Karpas-422 (cell line): ENCODE measurements around the gene STOML1. TPM values are rescaled to one million over a fixed set of nuclear protein-coding genes. Genes with fewer than 3 reads are reported as not detected.

Experiments used
- DNase-seq: peaks from one replicate; pipeline ENCODE4 v3.0.0-alpha.2; 2015
- H2AFZ ChIP-seq: fragments of 200-600 bp; sonication (generic); 2 replicates; pipeline ENCODE4 v1.6.1; 2014; ENCODE audit warnings: antibody characterized with exemption, low read length, mixed read lengths
- H3K27ac ChIP-seq: fragments of 200-600 bp; sonication (generic); 2 replicates; pipeline ENCODE4 v1.5.1; 2014; ENCODE audit warnings: mild to moderate bottlenecking, low read length, moderate library complexity
- H3K27me3 ChIP-seq: fragments of 200-600 bp; sonication (generic); 2 replicates; pipeline ENCODE4 v1.6.1; 2014; ENCODE audit warnings: low read length, mixed read lengths
- H3K36me3 ChIP-seq: fragments of 200-600 bp; sonication (generic); 2 replicates; pipeline ENCODE4 v1.6.1; 2014; ENCODE audit warnings: low read length, mixed read lengths; ENCODE audit not compliant: insufficient read depth
- H3K4me1 ChIP-seq: fragments of 200-600 bp; sonication (generic); 2 replicates; pipeline ENCODE4 v1.6.1; 2014; ENCODE audit warnings: mild to moderate bottlenecking, low read length, mixed read lengths
- H3K4me2 ChIP-seq: fragments of 200-600 bp; sonication (generic); 2 replicates; pipeline ENCODE4 v1.6.1; 2014; ENCODE audit warnings: low read length, low read depth, mild to moderate bottlenecking; ENCODE audit not compliant: poor library complexity, severe bottlenecking
- H3K4me3 ChIP-seq: fragments of 200-600 bp; sonication (generic); 2 replicates; pipeline ENCODE4 v1.5.1; 2014; ENCODE audit warnings: mild to moderate bottlenecking, antibody characterized with exemption, low read length, mixed read lengths
- H3K79me2 ChIP-seq: fragments of 200-600 bp; sonication (generic); 2 replicates; pipeline ENCODE4 v1.6.1; 2014; ENCODE audit warnings: mild to moderate bottlenecking, low read length, mixed read lengths
- H3K9ac ChIP-seq: fragments of 200-600 bp; sonication (generic); 2 replicates; pipeline ENCODE4 v1.6.0; 2014; ENCODE audit warnings: low read length
- H3K9me2 ChIP-seq: fragments of 200-600 bp; sonication (generic), shearing (Covaris generic); replicated peaks from 2 replicates; pipeline ENCODE4 v1.6.0; 2014; ENCODE audit warnings: mild to moderate bottlenecking, low read length, moderate library complexity; ENCODE audit not compliant: insufficient read depth
- H3K9me3 ChIP-seq: fragments of 300-700, 200-600 bp; sonication (generic); 2 replicates; pipeline ENCODE4 v1.6.1; 2014; ENCODE audit warnings: low read length, mixed read lengths
- H4K20me1 ChIP-seq: fragments of 200-600 bp; sonication (generic); 2 replicates; pipeline ENCODE4 v1.6.1; 2014; ENCODE audit warnings: mild to moderate bottlenecking, antibody characterized with exemption, low read length, low read depth; ENCODE audit not compliant: insufficient read depth
- total RNA-seq: library from RNA; depleted of rRNA; stranded (reverse); fragments of >200 nt; shearing (Covaris generic); gene quantifications from 2 replicates; pipeline ENCODE4 v1.2.3, GENCODE V29; 2014; ENCODE audit warnings: low replicate concordance

The STOML1 gene
- total RNA-seq, 1 experiment from 2014 or later, result 2.3 TPM

GRCh38 chr15:73946795-73947370 is 45.2 kb downstream of the STOML1 start:
- H3K4me1 ChIP-seq, result no peaks in the 10 kb centered on the region; the same call in 1 of the 2 replicates
- no peaks in the 10 kb centered on the region for H3K27me3 ChIP-seq
- DNase-seq, result no peak
- no peak overlapping the region for H3K9ac ChIP-seq
- no peaks in the 10 kb centered on the region for H3K9me2 ChIP-seq
- H3K4me3 ChIP-seq, result no peak overlapping the region
- H4K20me1 ChIP-seq, result no peaks in the 10 kb centered on the region
- no peak overlapping the region for H3K27ac ChIP-seq
- H2AFZ ChIP-seq, result no peak overlapping the region
- no peak overlapping the region for H3K4me2 ChIP-seq
- no peaks in the 10 kb centered on the region for H3K36me3 ChIP-seq
- H3K9me3 ChIP-seq, result no peaks in the 10 kb centered on the region
- no peaks in the 10 kb centered on the region for H3K79me2 ChIP-seq

DNA sequence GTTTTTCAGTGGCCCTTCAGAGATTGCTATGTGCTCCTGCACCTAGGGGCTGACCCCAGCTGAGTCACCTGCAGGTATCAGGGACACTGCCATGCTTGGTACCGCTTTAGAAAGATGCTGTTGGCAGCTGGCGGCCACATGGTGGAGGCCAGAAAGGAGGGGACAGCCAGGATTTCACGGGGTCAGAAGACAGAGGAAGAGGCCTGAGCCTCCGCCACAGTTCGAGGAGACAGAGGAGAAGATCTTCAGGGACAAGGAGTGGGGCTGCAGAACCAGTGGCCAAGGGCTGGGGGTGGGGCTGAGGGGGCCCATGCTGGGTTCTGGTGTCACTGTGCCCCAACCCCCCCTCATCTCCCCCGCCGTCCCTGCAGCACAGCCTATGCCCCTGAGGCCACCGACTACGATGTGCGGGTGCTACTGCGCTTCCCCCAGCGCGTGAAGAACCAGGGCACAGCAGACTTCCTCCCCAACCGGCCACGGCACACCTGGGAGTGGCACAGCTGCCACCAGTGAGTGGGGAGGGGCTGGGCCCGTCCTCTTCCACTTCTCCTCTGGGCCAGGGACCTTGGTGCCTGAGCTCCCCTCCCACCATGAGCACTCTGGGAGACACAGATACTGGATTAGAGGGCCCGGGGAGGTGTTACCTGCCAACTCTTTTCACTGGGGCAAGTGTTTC is 45.9 kb downstream of the STOML1 start:
- H3K79me2 ChIP-seq, result no peaks in the 10 kb centered on the region
- no peaks in the 10 kb centered on the region for H3K9me2 ChIP-seq
- no peaks in the 10 kb centered on the region for H3K36me3 ChIP-seq
- DNase-seq, result no peak
- no peaks in the 10 kb centered on the region; the same call in 1 of the 2 replicates for H3K4me1 ChIP-seq
- H3K27ac ChIP-seq, result no peak overlapping the region
- no peak overlapping the region for H3K4me2 ChIP-seq
- H3K9me3 ChIP-seq, result no peaks in the 10 kb centered on the region
- H3K4me3 ChIP-seq, result no peak overlapping the region
- H2AFZ ChIP-seq, result no peak overlapping the region
- no peaks in the 10 kb centered on the region for H4K20me1 ChIP-seq
- H3K9ac ChIP-seq, result no peak overlapping the region
- H3K27me3 ChIP-seq, result no peaks in the 10 kb centered on the region

GRCh38 chr15:73945130-73945508 is 47.0 kb downstream of the STOML1 start:
- H3K9me2 ChIP-seq, result no peaks in the 10 kb centered on the region
- no peak overlapping the region for H3K27ac ChIP-seq
- H3K36me3 ChIP-seq, result no peaks in the 10 kb centered on the region
- H4K20me1 ChIP-seq, result no peaks in the 10 kb centered on the region
- H3K4me2 ChIP-seq, result no peak overlapping the region
- H3K9ac ChIP-seq, result no peak overlapping the region
- no peaks in the 10 kb centered on the region for H3K79me2 ChIP-seq
- H3K4me3 ChIP-seq, result no peak overlapping the region
- H3K9me3 ChIP-seq, result no peaks in the 10 kb centered on the region
- DNase-seq, result no peak
- H3K4me1 ChIP-seq, result no peaks in the 10 kb centered on the region
- no peak overlapping the region for H2AFZ ChIP-seq
- no peaks in the 10 kb centered on the region for H3K27me3 ChIP-seq

DNA sequence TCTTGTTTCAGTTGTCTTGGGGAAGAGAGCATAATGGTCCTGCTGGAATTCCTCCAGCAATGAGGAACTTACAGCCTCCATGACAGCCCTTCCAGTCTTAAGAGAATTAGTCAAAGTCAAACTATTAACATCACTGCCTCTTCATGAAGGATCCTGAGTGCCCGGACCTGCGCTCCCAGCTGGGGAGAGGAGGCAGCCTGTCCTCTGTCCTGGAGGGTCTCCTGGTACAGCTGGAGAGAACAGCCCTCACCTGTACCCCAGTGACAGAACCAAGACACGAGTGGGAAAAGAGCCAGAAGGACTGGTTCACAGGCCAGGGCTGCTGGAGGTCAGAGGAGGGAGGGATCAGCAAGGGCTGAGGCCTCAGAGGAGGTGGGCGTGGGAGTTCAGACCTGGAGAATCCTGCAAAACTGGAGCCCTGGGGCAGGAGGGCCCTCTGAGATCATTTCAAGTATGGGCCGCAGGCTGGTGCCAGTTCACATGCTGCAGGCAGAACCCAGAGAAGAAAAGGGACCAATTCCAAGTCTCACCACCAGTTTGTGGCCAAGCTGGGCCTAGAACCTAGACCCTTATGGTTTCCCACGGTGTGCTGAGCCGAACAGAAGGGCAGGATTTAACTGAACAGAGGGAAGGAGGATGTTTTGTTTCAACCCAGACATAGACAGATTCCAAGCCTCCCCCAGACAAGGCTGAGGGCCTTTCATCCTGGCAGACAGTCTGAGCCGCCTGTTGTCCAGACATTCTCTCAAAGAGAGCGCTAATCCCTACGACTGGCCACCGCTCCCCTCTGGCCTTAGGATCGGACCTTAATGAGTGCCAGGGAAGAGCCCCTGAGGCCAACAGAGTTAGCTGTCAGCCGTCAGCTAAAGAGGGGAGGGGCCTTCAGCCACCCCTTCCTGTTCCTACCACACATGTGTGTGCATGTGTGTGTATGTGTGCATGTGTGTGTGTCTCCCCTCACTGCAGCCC is 47.6 kb downstream of the STOML1 start:
- no peaks in the 10 kb centered on the region for H3K9me3 ChIP-seq
- H3K4me1 ChIP-seq, result no peaks in the 10 kb centered on the region
- H3K27me3 ChIP-seq, result no peaks in the 10 kb centered on the region
- H2AFZ ChIP-seq, result no peak overlapping the region
- H3K4me2 ChIP-seq, result no peak overlapping the region
- H4K20me1 ChIP-seq, result no peaks in the 10 kb centered on the region
- H3K79me2 ChIP-seq, result no peaks in the 10 kb centered on the region
- H3K9ac ChIP-seq, result no peak overlapping the region
- DNase-seq, result no peak
- no peaks in the 10 kb centered on the region for H3K36me3 ChIP-seq
- no peak overlapping the region for H3K4me3 ChIP-seq
- H3K9me2 ChIP-seq, result no peaks in the 10 kb centered on the region
- H3K27ac ChIP-seq, result no peak overlapping the region

GRCh38 chr15:73942751-73943270 is 49.3 kb downstream of the STOML1 start:
- Histone ChIP-seq H4K20me1 (no peaks in the 10 kb centered on the region), H3K9ac (no peak overlapping the region), H3K9me3 (no peaks in the 10 kb centered on the region), H3K4me1 (no peaks in the 10 kb centered on the region), H3K9me2 (no peaks in the 10 kb centered on the region), H2AFZ (no peak overlapping the region), H3K4me2 (no peak overlapping the region), H3K27ac (no peak overlapping the region), H3K79me2 (no peaks in the 10 kb centered on the region), H3K27me3 (no peaks in the 10 kb centered on the region), H3K36me3 (no peaks in the 10 kb centered on the region), H3K4me3 (no peak overlapping the region)
- DNase-seq, result no peak

DNA sequence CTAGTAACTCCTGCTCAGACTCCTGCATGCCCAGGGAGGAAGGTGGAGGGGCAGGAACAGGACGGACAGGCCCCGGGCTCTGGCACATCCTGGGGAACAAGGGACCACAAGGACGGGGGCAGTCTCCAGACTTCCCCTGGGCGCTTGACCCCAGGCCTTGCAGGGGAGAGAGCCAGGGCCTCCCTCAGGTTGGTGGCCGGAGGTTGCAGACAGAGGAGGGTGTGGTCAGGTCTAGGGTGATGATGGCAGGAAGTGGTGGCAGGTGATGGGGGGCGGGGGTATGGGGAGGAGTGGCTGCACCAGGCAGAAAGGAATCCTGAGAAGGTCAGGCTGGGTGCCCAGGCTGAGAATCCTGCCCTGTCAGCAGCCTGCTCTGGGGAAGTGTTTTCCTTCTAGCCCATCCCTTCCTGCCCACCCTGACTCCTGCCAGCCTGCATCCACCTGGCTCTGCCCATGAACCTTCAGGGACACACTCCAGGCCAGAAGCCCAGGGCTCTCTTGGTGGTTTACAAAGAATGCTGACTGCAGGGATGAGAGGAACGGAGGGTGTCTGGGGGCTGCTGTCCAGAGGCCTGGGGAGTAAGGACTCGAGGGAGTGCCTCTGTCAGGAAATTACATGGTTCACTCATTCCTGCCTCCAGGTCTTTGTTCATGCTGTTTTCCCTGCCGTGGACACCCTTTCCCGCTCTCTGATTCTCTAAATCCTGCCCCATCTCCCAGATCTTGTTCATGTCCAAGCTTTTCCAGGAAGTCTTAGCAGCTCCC is 50.0 kb downstream of the STOML1 start:
- no peak for DNase-seq
- H3K27ac ChIP-seq, result no peak overlapping the region
- no peaks in the 10 kb centered on the region for H4K20me1 ChIP-seq
- no peaks in the 10 kb centered on the region for H3K9me2 ChIP-seq
- H3K4me3 ChIP-seq, result no peak overlapping the region
- no peaks in the 10 kb centered on the region for H3K4me1 ChIP-seq
- H3K9me3 ChIP-seq, result no peaks in the 10 kb centered on the region
- no peak overlapping the region for H2AFZ ChIP-seq
- H3K79me2 ChIP-seq, result no peaks in the 10 kb centered on the region
- H3K9ac ChIP-seq, result no peak overlapping the region
- no peaks in the 10 kb centered on the region for H3K27me3 ChIP-seq
- no peak overlapping the region for H3K4me2 ChIP-seq
- H3K36me3 ChIP-seq, result no peaks in the 10 kb centered on the region

GRCh38 chr15:73941449-73941848 is 50.6 kb downstream of the STOML1 start:
- no peak overlapping the region for H3K27ac ChIP-seq
- no peaks in the 10 kb centered on the region for H4K20me1 ChIP-seq
- H3K4me3 ChIP-seq, result no peak overlapping the region
- H3K79me2 ChIP-seq, result no peaks in the 10 kb centered on the region
- no peak for DNase-seq
- no peaks in the 10 kb centered on the region for H3K4me1 ChIP-seq
- no peaks in the 10 kb centered on the region for H3K36me3 ChIP-seq
- no peaks in the 10 kb centered on the region for H3K27me3 ChIP-seq
- H3K9ac ChIP-seq, result no peak overlapping the region
- H3K9me2 ChIP-seq, result no peaks in the 10 kb centered on the region
- H2AFZ ChIP-seq, result no peak overlapping the region
- no peak overlapping the region for H3K4me2 ChIP-seq
- no peaks in the 10 kb centered on the region for H3K9me3 ChIP-seq
